Pancreas (tissue), 10 donors: ENCODE results near the gene CCDC80. TPM values are rescaled to one million over a fixed set of nuclear protein-coding genes. Genes with fewer than 3 reads are reported as not detected.
A peak's percentile ranks its signal among the peaks of the same experiment; 100 is the strongest.
"Not testable (repeated sequence)": the region's sequence is repeated elsewhere in the genome, so short reads cannot be mapped to it uniquely, and the experiment has no call there.

Source experiments
- ATAC-seq, 4 donors: fragments of 200-7000 bp; cut with Tn5 transposase; one replicate each; pipeline versions ENCODE4 v1.8.0 to v1.9.1; 2020; ENCODE audit warnings: mild to moderate bottlenecking in 4 of 4, moderate library complexity in 4 of 4
- DNase-seq, 6 donors: peaks; one replicate each; pipeline ENCODE4 v3.0.0-alpha.2; 2020
- FAIRE-seq: peaks from 2 replicates; lab custom pipeline; 2012; peaks lifted over from hg19 to GRCh38; lab: Jason Lieb, UNC
- H3K27ac ChIP-seq, 4 donors: fragments of 200-600 bp; sonication (generic); 1 replicate in 3 of 4; 2 replicates in 1 of 4; pipeline versions ENCODE4 v1.5.0 to v1.8.0; 2020
- H3K27me3 ChIP-seq, 4 donors: fragments of 200-600 bp; one replicate each; pipeline ENCODE4 v1.8.0; 2021
- H3K36me3 ChIP-seq, 3 donors: fragments of 200-600 bp; sonication (generic) in 1 of 3; one replicate each; pipeline versions ENCODE4 v1.5.0 to v1.8.0; 2020 to 2021
- H3K4me1 ChIP-seq, 3 donors: fragments of 200-600 bp; one replicate each; pipeline ENCODE4 v1.8.0; 2021
- H3K4me3 ChIP-seq, 4 donors: fragments of 200-600 bp; sonication (generic) in 2 of 4; one replicate each; pipeline versions ENCODE4 v1.5.0 to v1.8.0; 2020 to 2021
- H3K9me3 ChIP-seq, 4 donors: fragments of 200-600 bp; one replicate each; pipeline ENCODE4 v1.8.0; 2021
- CTCF ChIP-seq, 4 donors: fragments of 200-600 bp; sonication (generic) in 3 of 4; IDR thresholded peaks; one replicate each; pipeline versions ENCODE4 v1.5.0 to v1.8.0; 2021; ENCODE audit warnings: antibody characterized with exemption in 4 of 4
- WGBS, 2 donors: extraction: QIAGEN DNeasy Blood & Tissue Kit; methylation state at CpG; one replicate each; pipeline ENCODE4 v1.1.7; 2013; 5-methylcytosine and 5-hydroxymethylcytosine counted together
- intact Hi-C, 3 donors: fragments of 100-400 bp; cut with DNase I; formaldehyde crosslinking; loops; one replicate each; pipeline versions ENCODE4 v1.11.1 to v1.14.2; 2022
- polyA plus RNA-seq, 2 donors: library from polyadenylated mRNA; stranded (reverse); fragments of 200-250 nt; gene quantifications; one replicate each; pipeline ENCODE4 v1.2.3, GENCODE V29; 2013
- total RNA-seq, 6 donors: library from RNA; stranded (reverse); fragmentation: NEBNext Ultra II Directional in 4 of 6; extraction: Animal tissue kit (Norgen Biotek cat#: 25700) in 4 of 6; gene quantifications; one replicate each; pipeline versions ENCODE4 v1.2.1 to v1.2.4, GENCODE V29; 2021 to 2023
- donor health status: healthy with polysubstance abuse.
- donor health status: DM: no; HTN: no; CAD: no; lungs with moderate emphysema.
- donor health status: DM: no; HTN: no; CAD: no.
- donor health status: control.
- donor health status: control.
- donor health status: Bipolar disorder and iron deficiency.
- donor health status: DM: yes; HTN: yes; CAD: no.
- donor health status: DM: no; HTN: no; CAD: no.
- donor health status: DM: no; HTN: no; CAD: no.
- donor health status: DM: yes; HTN: yes; CAD: no.

CCDC80 gene
- total and polyA plus RNA-seq, 8 donors: 6.1 to 100 (median 11.8) TPM

DNA sequence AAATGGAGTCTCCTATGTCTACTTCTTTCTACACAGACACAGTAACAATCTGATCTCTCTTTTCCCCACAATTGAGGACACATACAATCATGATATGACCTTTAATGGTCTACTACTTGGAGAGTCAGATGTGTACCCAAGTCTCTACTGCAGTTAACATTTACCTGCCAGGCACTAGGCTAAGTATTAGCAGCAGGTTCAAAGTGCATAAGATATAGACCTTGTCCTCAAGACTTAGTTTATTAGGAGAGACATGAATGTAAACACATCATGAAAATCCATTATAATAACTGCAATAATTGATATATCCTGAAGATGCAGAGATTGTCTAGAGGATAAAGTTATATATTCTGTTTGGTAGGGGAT, 76.0 kb downstream of the CCDC80 start:
- no peaks in the 10 kb centered on the region for H3K27me3 ChIP-seq
- no peaks in the 10 kb centered on the region for H3K9me3 ChIP-seq
- no peaks in the 10 kb centered on the region for H3K36me3 ChIP-seq
- FAIRE-seq (no peak), DNase-seq (no peak), ATAC-seq (no peak)
- peaks cover 6 to 14% (median 11%) of the 10 kb centered on the region in 3 donors for H3K4me1 ChIP-seq
- intact Hi-C loops: no loop called here
- TF ChIP-seq CTCF (IDR thresholded peaks at IDR 0.05): no peak
- H3K27ac ChIP-seq: no peak overlapping the region
- H3K4me3 ChIP-seq: no peak overlapping the region

- peaks cover 11 to 17% (median 16%) of the 10 kb centered on the region in 3 donors for H3K4me1 ChIP-seq
- ATAC-seq, DNase-seq, intact Hi-C loops, H3K36me3 ChIP-seq, H3K27ac ChIP-seq, H3K4me3 ChIP-seq, H3K27me3 ChIP-seq, H3K9me3 ChIP-seq, FAIRE-seq: not testable (repeated sequence)
- 81 to 82% methylated on average over 13 of the region's 15 CpGs for WGBS, 2 donors
Measured at GRCh38 chr3:112564247-112564939, 76.5 kb downstream of the CCDC80 start.

DNA sequence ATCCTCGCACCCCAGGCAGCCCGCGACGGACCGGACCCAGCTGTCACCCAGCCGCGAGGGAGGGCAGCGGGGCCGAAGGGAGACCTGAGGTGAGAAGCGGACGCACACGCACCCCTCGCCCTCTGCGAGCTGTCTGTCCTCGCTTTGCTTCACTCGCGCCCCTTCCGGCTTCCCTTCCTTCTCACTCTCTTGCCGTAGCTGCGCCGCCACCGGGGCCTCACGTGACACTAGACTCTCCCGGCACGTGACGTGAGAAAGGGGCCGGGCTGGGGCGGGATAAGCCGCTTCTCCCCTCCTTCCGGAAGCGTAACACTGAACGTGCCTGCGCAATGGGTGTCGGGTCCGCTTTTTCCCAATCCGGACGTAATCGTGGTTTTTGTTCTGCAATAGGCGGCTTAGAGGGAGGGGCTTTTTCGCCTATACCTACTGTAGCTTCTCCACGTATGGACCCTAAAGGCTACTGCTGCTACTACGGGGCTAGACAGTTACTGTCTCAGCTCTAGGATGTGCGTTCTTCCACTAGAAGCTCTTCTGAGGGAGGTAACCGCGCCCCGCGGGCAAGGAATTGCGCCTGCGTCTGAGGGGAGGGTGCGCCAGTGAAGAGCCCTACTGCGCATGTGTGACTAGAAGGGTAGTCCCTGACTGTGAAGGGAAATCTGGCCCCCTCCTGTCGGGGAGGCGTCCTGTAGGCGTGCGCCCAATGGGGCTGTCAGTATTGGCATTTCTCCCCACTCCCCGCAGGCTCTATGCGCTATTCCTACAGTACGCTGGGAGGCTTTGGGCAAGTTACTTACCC, 79.0 kb downstream of the CCDC80 start, which contains the start of the genes ATG3 and SLC35A5:
TSS of gene ATG3 (minus strand) at position 229 of the 796 bp plus-strand sequence. CDS start 434 bp downstream, outside the sequence.
TSS of gene SLC35A5 (plus strand) at position 312 of the 796 bp plus-strand sequence. CDS start 1,359 bp downstream, outside the sequence.
- no peak for TF ChIP-seq CTCF (IDR thresholded peaks at IDR 0.05)
- H3K4me3 ChIP-seq: peak within 1 kb of the TSS; percentile 69 to 82 (median 76)
- no peaks in the 10 kb centered on the region for H3K36me3 ChIP-seq
- H3K9me3 ChIP-seq: no peaks in the 10 kb centered on the region
- H3K27ac ChIP-seq: peak within 1 kb of the TSS; percentile 80 to 96 (median 90)
- DNase-seq (peak; percentile 98 to 99 (median 98)), ATAC-seq (peak; percentile 90 to 97 (median 95)), FAIRE-seq (no peak)
- WGBS, 2 donors: 0% methylated on average over 51 to 58 of the region's 58 CpGs
- H3K27me3 ChIP-seq: no peaks in the 10 kb centered on the region
- intact Hi-C loops: no loop called here
- peaks cover 17 to 28% (median 24%) of the 10 kb centered on the region in 3 donors for H3K4me1 ChIP-seq

DNA sequence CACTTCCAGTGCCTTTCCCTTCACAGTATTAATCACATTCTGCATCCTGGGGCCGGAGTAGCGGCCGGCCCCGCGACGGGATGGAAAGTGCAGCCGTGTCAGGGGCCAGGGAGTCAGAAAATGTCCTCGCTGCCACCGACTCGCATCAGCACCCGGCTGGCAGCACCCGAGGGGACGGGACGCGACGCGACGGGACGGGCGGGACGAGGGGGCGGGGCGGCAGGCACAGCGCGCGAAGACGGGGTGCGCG, 79.5 kb downstream of the CCDC80 start:
- Histone ChIP-seq H3K27me3 (no peaks in the 10 kb centered on the region), H3K27ac (peak overlapping the region; percentile 80 to 96 (median 90)), H3K4me3 (peak overlapping the region; percentile 69 to 82 (median 76)), H3K9me3 (no peaks in the 10 kb centered on the region), H3K36me3 (no peaks in the 10 kb centered on the region), H3K4me1 (peaks cover 17 to 28% (median 24%) of the 10 kb centered on the region in 3 donors)
- ATAC-seq (peak; percentile 63 to 75 (median 72)), FAIRE-seq (no peak), DNase-seq (no peak)
- 0% methylated on average over 26 to 29 of the region's 29 CpGs for WGBS, 2 donors
- intact Hi-C loops: no loop called here
- TF ChIP-seq CTCF (IDR thresholded peaks at IDR 0.05): no peak

DNA sequence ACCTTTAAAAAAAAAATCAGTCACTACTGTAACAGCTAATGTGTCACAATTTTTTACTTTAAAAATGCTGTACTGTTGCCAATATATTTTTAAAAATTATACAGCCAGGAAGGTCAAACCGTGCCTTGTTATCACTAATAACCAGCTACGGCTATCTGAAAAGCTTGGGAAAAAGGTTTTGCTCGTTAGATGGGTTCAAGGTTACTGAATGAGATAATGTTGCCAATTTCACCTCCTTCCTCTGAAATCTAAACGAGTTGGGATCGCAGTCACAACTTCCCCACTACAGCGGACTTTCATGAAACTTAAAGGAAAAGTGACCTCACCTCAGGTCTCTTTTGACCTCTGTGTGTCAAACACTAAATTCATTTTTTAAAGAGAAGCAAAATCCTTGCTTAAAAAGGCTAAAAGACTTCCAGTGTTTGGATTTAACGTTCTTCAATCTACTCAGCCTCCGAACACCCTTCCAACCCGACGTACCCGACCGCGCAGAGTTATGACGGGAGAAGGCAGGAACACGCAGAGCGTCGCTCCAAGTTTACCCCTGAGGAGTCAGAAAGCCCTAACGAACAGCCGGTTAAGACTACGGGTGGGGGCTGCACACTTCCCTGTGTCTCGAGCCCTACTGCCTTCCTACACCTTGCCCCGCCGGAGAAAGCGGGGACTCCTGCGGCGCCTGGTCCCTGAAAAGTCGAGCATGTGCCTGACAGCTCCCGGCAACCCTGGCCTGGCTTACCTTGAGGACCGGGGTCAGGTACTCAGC, 80.0 kb downstream of the CCDC80 start:
- H3K27me3 ChIP-seq: no peaks in the 10 kb centered on the region
- H3K4me1 ChIP-seq: peaks cover 17 to 29% (median 26%) of the 10 kb centered on the region in 3 donors
- H3K27ac ChIP-seq: peak overlapping the region; percentile 80 to 96 (median 90)
- TF ChIP-seq CTCF (IDR thresholded peaks at IDR 0.05): no peak
- peak; percentile 25 to 58 (median 46) for ATAC-seq
- FAIRE-seq: no peak
- WGBS, 2 donors: 0% methylated on average over 29 of the region's 29 CpGs
- peak overlapping the region; percentile 69 to 82 (median 76) for H3K4me3 ChIP-seq
- peak; percentile 51 to 85 (median 62) for DNase-seq
- intact Hi-C loops: no loop called here
- no peaks in the 10 kb centered on the region for H3K9me3 ChIP-seq
- no peaks in the 10 kb centered on the region for H3K36me3 ChIP-seq
